CD4-positive, alpha-beta T cell treated with Interleukin-4 for 4 hours (primary cell): ENCODE measurements around the gene LIPG.

Experiments used
- DNase-seq: peaks from one replicate; pipeline ENCODE4 v3.0.0-alpha.2; 2020

Gene LIPG

GRCh38 chr18:49546719-49547273 is 15.1 kb upstream of the LIPG start:
- DNase-seq = no peak

DNA sequence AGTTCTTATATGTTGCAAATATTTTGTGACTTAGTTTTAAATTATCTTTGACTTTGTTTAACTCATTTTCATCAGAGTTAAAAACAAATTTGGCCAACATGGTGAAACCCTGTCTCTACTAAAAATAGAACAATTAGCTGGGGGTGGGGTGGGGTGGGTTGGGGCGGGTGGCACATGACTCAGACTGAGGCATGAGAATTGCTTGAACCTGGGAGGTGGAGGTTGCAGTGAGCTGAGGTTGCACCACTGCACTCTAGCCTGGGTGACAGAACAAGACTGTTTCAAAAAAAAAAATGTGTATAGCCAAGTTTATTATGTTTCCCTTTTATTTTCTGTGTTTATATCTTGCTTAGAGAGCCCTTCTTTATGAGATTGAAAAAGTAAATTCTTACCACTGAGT is 14.2 kb upstream of the LIPG start:
- no peak for DNase-seq

DNA sequence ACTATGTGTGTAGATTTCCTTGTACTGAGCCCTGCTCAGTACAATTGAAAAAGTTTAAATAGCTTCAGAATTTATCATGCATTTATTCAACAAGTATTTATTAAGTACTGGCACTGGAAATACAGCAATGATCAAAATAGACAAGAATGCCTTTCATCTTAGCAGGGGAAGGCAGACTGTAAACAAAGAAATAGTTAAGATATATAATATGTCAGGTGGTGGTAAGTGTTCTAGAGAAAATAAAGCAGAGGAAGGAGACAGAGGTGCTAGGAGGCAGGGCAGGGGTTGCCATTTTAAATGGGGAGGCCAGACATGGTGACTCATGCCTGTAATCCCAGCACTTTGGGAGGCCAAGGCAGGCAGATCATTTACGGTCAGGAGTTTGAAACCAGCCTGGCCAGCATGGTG is 13.6 kb upstream of the LIPG start:
- no peak for DNase-seq

- no peak for DNase-seq
These were observed 11.1 kb upstream of the LIPG start for GRCh38 chr18:49550621-49551339.

- DNase-seq = no peak
These were observed 8.9 kb upstream of the LIPG start for GRCh38 chr18:49553003-49553402.

- no peak for DNase-seq
These were observed 6.2 kb upstream of the LIPG start for GRCh38 chr18:49555641-49556040.

DNA sequence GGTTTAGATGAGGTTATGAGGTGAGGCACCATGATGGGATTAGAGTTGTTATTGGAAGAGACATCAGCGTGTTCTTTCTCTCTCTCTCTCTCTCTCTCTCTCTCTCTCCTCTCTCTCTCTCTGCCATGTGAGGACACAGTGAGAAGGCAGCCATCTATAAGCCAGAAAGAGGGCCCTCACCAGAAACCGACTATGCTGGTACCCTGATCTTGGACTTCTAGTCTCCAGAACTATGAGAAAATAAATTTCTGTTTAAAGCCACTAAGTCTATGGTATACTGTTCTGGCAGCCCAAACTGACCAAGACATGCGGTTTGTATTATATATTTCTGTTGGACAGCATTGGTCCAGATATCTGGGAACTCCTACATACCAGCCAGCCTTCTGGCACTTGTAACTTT is 3.5 kb upstream of the LIPG start:
- DNase-seq = no peak

DNA sequence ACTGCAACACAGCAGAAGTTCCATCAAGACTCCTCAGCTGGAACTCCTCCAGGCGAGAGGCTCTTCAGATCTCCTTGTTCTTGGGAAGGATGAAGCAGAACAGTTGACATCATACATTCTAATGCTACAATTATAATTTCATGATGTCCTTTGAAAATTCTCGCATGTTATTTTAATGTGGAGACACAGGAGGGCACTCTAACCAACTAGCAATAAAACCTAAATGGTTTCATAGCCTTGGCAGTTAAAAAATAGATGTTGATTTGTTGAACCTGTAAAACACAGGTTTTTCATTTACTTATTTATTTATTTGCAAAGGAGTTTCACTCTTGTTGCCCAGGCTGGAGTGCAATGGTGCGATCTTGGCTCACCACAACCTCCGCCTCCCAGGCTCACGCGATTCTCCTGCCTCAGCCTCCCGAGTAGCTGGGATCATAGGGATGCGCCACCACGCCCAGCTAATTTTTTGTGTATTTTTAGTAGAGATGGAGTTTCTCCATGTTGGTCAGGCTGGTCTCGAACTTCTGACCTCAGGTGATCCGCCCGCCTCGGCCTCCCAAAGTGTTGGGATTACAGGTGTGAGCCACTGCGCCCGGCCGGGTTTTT is 2.4 kb upstream of the LIPG start:
- peak; percentile 27 for DNase-seq

DNA sequence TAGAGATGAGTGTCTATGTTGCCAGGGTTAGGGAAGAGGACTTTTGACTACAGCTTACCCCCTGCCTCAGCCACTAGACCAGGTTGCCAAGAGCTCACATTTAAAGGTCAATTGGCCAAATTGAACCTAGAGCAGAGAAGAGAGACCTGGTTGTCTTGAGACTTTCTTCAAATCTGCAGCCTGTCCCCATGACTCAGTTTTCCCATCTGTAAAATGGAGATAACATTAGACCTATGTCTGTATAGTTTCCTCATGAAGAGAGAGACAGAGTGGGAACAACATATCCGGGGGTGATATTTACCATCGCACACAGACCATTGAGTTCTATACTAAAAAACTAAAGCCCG is 1.6 kb upstream of the LIPG start:
- DNase-seq = no peak

DNA sequence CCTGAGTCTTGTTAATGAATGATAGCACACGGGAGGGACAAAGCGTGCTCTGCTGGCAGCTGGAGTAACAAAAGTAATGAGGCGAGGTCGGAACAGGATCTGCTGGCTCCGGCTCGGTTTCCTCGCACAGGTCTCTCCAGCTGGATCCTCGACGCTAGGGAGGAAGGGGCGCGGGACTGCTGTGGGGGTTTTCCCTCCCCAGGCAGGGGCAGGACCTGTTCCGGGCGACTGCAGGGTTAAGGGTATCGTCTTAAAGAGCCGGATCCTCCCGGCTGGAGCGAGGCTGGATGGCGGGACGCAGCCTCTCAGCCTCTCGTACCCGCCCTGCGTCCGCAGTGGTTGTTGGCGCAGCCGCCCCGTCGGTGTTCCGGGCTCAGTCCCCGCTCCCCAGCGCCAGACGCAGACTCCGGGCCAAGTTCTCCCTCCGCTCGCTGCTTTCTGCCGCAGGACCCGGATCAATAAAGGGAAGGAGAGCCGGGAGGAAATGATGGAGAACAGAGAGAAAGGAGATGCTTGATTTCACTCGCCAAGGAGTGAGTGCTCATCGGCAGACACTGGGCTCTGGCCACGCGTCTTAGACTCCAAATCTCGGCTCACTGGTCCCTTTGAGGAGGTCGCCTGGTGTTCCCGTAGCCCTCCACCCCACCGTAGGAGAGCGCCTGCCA is 1.1 kb upstream of the LIPG start:
- no peak for DNase-seq

- DNase-seq = no peak
These were observed 748 bp downstream of the LIPG start for GRCh38 chr18:49562481-49563129.

DNA sequence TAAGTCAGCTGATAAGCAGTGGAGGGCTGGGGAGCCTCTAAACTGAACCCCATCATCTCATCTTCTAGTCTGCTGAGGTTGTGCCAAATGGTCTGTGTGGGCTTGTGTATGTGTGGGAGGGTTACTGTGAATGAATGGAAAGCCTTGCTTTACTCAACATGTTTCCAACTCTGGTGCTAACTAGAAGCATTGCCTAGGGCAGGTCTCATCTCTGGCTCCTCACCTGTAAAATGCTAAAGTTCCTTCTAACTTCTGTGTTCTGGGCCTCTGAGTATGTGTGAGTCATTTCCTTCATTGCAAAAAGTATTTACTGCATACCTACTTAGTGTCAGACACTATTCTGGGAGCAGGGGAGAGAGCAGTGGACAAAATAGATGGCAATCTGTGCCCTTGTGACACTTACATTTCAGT is 1.3 kb downstream of the LIPG start:
- DNase-seq = no peak

GRCh38 chr18:49563701-49564517 is 2.1 kb downstream of the LIPG start:
- no peak for DNase-seq

DNA sequence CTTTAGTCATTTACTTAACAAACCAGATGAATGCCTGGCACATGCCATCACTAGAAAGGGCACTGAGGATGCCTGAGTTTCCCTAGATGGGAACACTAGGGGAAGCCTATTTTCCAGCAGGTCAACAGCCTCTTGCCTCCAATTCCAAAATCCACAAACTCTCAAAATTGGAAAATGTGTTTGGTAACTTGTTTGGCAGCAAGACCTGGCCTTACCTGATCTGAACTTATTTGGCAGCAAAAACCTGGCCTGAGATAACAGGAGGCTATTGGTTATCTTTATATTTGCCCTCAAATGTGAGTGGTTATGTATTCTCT is 2.6 kb downstream of the LIPG start:
- no peak for DNase-seq

GRCh38 chr18:49565101-49565500 is 3.2 kb downstream of the LIPG start:
- no peak for DNase-seq

GRCh38 chr18:49565612-49566011 is 3.8 kb downstream of the LIPG start:
- no peak for DNase-seq

DNA sequence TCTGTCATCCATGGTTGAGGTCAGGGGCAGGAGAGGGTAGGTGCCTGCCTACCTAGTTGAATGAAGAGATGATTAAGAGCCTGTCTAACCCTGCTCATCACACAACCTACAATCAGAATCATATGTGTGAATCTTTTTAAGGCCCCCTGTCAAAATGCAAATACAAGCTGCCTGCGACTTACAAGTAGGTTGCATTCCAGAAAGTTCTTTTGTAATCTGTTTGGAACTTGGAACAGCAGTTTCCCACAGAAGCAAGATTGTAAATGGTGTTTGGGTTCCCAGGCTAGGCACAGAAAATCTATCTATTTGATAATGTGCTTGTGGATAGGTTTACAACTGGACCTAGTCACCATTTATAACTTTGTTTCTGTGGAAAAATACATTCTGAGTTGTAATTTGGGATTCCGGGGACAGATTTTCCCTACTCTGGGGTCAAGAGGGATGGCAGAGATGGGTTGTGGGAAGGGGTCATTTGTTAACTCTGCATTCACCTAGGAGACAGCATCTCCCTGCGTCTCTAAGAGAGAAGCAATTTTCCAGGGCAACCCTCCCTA is 4.4 kb downstream of the LIPG start:
- no peak for DNase-seq

DNA sequence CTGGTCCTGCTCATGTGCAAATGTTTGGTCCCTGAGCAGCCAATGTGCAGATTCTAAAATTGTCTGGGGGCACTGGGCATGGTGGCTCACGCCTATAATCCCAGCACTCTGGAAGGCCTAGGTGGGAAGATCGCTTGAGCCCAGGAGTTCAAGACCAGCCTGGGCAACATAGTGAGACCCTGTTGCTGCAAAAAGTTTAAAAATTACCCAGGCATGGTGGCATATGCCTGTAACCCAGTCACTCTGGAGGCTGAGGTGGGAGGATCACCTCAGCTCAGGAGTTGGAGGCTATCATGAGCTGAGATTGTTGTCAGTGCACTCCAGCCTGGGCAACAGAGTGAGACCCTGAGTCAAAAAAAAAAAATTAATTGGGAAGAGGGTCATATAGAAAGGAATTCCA is 5.1 kb downstream of the LIPG start:
- DNase-seq = no peak

GRCh38 chr18:49569724-49570123 is 7.9 kb downstream of the LIPG start:
- no peak for DNase-seq

- no peak for DNase-seq
These were observed 9.0 kb downstream of the LIPG start for GRCh38 chr18:49570836-49571235.

GRCh38 chr18:49572611-49573345 is 10.9 kb downstream of the LIPG start:
- DNase-seq = no peak

- DNase-seq = no peak
These were observed 12.0 kb downstream of the LIPG start for GRCh38 chr18:49573835-49574234.
